ENCODE data around the gene CD55.
"Not testable (repeated sequence)": the region's sequence is repeated elsewhere in the genome, so short reads cannot be mapped to it uniquely, and the experiment has no call there.

Gene CD55

DNA sequence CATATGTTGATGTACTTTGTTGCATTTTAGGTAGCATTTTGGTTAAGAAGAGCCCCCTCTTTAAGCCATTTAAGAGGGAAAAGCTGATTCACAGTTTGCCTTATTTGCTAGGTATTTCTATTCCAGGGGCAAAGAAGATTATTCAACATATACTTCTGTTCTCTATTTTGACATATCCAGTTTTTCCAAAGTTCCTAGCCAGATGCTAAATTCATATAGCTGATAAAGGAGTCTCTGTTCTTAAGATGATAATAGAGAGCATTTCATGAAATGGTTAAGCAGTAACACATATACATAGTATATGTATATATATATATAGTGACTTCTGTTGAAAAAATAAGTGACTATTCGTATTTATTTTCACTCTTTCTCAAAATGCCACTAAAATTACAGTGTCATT, 15.5 kb upstream of the CD55 start:
- DNase-seq: no peak

DNA sequence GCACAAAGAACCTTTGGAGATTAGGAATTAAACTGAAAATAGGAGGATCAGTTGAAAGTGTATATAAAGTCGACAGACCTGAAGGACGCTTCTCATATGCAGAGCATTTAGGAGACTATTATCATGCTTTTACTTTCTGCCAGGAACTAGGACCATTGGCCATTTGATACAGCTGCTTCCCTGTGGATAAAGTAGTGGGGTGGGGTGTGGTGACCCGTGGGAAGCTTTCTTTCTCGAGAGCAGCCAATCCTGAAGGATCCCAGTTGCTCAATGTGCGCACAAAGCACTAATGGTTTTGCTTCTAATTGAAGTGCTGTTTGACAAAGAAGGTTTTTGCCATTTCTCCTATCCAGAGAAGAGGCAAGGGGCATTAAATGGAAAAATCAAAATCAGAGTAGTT, 14.9 kb upstream of the CD55 start:
- no peak for DNase-seq

DNA sequence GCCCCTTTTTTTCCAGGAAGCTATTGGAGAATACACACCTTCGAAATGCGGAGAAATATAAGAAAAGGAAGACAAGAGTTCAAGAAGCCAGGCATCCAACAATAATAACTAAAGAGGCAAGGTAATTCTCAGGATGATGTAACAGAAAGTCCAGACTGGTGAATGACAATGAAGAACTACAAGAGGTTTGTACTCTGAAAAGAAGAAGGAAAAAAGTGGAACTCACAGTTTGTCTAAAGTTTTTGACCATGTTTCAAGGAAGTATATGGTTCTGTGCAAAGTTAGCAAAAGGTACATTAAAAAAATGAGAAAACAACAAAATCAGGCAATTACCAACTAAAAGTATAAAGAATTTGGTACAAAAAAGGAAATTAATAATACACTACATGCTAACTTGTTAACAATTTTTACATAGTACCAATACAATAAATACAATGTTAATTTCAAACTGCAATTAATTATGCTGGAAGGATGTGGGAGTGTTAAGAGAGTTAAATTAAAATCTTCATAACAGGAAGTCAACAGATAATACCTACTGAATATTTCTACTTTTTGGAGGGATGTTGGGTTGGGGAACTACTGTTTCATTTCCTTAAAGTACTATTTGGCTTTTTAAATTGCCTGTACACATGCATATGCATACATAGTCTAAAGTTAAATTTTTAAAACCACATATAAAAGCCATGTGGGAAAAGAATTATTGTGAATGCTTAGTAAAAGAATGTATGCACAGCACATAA, 12.9 kb upstream of the CD55 start:
- no peak for DNase-seq

DNA sequence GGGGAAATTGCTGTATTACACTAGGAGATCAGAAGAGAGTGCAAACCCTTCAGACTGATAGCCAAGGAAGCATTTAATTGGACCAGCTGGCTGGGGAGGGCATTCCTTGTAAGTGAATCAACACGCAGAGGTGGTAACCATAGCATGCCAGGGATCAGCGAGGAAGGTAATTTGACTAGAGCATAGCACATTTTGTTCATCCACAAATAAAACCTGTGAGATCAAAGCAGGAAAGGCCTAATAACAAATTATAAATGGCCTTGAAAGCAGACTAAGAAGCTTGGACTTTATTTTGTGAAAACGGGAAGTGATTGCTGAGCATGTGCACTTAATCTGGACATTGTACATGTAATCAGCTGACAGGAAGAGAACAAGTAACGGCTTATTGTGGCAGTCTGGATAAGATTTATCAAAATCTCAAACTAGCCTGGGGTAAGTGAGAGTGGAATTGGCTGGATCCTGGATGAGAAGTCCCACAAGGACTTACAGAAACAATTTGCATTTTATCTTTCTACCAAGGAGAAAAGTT, 11.7 kb upstream of the CD55 start:
- DNase-seq: no peak

GRCh38 chr1:207311888-207312603, 9.4 kb upstream of the CD55 start:
- DNase-seq: no peak

- no peak for DNase-seq
Observed at GRCh38 chr1:207312604-207312920, 8.9 kb upstream of the CD55 start.

GRCh38 chr1:207313131-207313530, 8.3 kb upstream of the CD55 start:
- no peak for DNase-seq

GRCh38 chr1:207314816-207315215, 6.7 kb upstream of the CD55 start:
- DNase-seq: no peak

- no peak for DNase-seq
Observed at GRCh38 chr1:207315435-207315834, 6.0 kb upstream of the CD55 start.

DNA sequence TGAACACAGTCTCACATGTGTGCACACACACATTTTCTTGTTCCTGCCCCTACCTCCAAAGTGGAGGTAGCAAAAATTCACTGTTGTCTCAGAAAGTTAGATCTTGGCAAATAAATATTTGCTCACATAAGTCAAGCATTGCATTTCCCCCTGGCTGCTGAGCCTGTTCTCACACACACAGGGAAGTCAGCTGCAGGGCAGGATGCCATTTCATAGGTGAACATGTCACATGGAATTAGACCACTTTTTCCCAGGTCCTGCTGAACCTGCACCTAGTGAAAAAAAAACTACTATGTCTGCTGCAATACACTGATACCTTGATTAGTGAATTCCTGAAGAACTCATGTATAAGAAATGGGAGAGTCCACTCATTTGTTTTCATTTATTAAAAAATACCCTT, 5.3 kb upstream of the CD55 start:
- DNase-seq: no peak

- DNase-seq: no peak
Observed at GRCh38 chr1:207316622-207317391, 4.7 kb upstream of the CD55 start.

DNA sequence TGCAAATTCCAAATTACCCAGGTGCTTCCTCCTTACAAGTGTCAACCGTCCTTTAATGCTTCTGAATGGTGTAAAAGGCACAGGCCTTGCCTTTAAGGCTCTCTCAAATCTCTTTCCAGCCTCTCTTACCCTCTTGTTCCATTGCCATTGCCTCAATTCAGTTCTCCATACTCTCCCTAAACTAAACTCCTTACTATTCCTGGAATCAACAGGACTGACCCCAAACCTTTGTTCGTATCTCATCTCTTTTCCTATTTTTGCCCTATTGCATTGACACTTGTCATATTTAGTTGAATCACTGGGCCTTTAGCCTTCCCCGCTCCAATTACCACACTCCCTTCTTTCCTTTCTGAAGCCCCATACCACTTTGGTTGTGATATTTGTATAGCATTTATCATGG, 3.9 kb upstream of the CD55 start:
- DNase-seq: no peak

GRCh38 chr1:207318072-207318619, 3.3 kb upstream of the CD55 start:
- DNase-seq: no peak

- DNase-seq: no peak
Observed at GRCh38 chr1:207319199-207319598, 2.3 kb upstream of the CD55 start.

DNA sequence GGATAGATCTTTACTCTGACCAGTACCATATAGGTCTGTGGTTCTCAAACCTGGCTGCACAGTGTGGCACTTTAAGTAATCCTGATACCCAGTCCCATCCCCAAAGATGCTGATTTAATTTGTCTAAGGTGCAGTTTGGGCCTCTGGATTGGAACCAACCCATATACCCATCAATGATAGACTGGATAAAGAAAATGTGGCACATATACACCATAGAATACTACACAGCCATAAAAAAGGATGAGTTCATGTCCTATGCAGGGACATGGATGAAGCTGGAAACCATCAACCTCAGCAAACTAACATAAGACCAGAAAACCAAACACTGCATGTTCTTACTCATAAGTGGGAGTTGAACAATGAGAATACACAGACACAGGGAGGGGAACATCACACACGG, 1.4 kb upstream of the CD55 start:
- DNase-seq: not testable (repeated sequence)

DNA sequence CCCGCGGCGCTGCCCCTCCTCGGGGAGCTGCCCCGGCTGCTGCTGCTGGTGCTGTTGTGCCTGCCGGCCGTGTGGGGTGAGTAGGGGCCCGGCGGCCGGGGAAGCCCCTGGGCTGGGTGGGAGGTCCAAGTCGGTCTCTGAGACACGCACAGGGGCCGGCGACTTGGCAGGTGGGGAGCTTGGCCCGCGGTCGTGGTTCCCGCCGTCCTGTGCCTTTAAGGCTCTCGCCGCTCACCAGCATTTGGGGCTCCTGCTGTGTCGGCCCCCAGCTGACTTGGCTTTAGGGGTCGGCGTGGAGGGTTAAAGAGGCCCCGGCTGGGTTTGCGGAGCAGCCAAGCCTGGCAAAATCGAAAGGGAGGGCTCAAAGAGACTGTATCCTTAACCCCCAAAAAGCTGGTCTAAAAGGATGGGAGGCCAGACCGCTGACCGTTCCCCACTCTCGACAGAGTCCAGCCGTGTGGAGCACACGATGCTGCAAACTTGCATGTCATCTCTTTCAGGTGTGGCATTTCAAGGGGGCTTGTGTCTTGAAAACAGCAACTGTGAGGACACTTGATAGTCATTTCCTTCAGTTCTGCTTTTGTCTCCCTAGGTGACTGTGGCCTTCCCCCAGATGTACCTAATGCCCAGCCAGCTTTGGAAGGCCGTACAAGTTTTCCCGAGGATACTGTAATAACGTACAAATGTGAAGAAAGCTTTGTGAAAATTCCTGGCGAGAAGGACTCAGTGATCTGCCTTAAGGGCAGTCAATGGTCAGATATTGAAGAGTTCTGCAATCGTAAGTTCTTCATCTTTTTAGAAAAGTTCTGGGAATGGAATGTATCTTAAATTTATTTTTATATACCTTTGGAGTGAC, 540 bp downstream of the CD55 start:
- DNase-seq: no peak

DNA sequence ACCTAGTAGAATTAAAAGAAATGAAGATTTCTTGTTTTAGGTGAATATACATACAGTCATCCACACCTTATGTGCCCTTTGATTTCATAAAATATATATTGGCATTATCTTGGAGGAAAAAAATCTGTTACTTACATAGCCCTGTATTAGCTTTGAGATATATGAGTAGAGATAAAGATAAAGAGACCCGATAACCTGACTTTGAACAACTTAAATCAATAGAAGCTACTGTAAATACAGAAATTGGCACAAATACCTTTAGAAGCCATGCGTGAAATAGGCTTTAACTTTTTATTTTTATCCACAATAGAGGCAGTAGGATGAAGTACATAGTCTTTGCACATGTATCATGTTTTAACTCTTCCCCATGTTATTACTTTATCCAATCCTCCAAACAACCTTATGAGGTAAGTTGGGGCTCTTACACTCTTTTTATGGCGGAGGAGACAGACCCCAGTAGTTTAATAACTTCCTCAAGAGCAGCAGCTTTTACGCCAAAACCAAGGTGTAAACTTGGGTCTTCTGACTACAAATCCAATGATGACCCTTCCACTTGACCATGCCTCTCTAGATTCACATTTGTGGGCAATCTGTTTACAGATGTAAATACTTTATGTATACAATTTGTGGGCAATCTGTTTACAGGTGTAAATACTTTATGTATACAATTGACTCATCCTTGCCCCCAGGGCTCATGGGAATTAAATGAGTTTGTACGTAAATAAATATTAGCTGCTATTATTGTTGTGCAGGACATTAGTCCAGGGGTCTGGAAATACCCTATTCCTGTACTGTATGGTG, 2.1 kb downstream of the CD55 start:
- no peak for DNase-seq

- no peak for DNase-seq
Observed at GRCh38 chr1:207328004-207328403, 6.5 kb downstream of the CD55 start.

DNA sequence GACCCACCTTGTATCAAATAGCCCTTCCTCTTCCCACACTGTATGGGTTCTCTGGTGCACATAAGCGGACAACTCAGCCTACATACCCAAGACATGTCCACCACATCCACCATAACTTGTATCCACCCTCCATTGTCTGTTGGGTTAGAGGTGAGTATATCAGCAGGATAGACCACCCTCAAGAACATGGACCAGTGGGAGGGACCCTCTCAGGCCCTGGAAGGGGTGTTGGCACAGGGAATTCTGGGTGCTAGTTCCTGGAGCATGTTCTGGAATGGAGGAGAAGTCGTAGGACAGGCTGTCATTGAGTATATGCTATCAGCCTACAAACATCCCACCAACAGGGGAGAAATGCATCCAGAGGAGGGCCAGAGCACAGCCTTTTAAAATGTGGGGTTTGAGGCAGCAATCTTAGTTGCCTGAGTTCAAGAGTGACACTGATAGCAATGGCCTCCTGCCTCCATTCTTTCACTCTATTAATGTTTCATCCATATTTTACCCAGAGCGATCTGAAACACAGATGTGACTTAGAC, 7.5 kb downstream of the CD55 start:
- DNase-seq: no peak

GRCh38 chr1:207329469-207329868, 8.0 kb downstream of the CD55 start:
- DNase-seq: no peak

- no peak for DNase-seq
Observed at GRCh38 chr1:207330011-207330710, 8.7 kb downstream of the CD55 start.

Measured in stimulated activated CD8-positive, alpha-beta memory T cell treated with anti-CD3 and anti-CD28 coated beads, Interleukin-4, amount 100 ng/mL, for 48 hours (primary cell).